Measurements from ENCODE around the gene RASSF4. TPM values are rescaled to one million over a fixed set of nuclear protein-coding genes. Genes with fewer than 3 reads are reported as not detected.

RASSF4 gene
- total RNA-seq, 1 experiment from 2014 or later = 2.8 TPM

DNA sequence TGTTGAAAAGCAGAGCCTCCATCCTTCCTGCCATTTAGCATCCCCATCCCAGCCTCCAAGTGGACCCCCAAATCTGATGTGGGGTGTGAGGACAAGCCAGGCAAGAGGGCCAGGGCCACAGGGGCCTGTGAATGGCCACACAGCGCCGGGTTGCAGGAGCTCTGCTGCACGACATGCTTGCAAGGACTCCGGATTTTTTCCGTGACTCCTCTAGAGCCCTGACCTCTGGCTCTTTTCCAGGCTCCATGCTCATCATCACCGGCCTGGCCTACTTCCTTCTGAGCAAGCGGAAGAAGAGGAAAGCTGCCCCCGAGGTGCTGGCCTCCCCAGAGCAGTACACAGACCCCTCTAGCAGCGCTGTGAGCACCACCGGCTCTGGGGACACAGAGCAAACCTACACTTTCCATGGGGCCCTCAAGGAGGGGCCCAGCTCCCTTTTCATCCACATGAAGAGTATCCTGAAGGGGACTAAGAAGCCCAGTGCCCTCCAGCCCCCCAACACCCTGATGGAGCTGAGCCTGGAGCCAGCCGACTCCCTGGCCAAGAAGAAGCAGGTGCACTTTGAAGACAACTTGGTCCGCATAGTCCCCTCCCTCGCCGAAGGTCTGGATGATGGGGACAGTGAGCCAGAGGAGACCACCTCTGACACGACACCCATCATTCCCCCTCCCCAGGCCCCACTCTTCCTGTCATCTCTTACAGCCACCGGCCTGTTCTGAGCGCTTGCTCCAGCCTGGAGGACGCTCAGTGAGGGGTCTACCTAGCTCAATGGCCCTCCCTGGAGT is 25.0 kb upstream of the RASSF4 start:
- no TSS peak for BruUV-seq (replicated peaks)
- Histone ChIP-seq H3K4me1 (ENCODE audit: control insufficient read depth in 1 of 2, insufficient read depth in 2 of 2, low read length in 2 of 2) (no peaks in the 10 kb centered on the region), H3K9ac (ENCODE audit: low read length) (no peak overlapping the region), H3K79me2 (ENCODE audit: insufficient read depth, low read length) (no peaks in the 10 kb centered on the region), H3K4me3 (replicated peaks in 1 of 2; ENCODE audit: low read depth in 1 of 2, low read length in 2 of 2) (no peak overlapping the region), H3K4me2 (ENCODE audit: low read length) (no peak overlapping the region), H4K20me1 (ENCODE audit: insufficient read depth) (no peaks in the 10 kb centered on the region), H3K27me3 (ENCODE audit: insufficient read depth, low read length) (no peaks in the 10 kb centered on the region), H2AFZ (ENCODE audit: low read depth, low read length, poor library complexity, severe bottlenecking) (no peak overlapping the region), H3K9me2 (ENCODE audit: insufficient read depth) (no peaks in the 10 kb centered on the region), H3K36me3 (ENCODE audit: control insufficient read depth in 1 of 2, insufficient read depth in 2 of 2, low read length in 2 of 2) (no peaks in the 10 kb centered on the region), H3K27ac (ENCODE audit: low read depth, low read length) (no peak overlapping the region), H3K9me3 (ENCODE audit: control insufficient read depth in 1 of 2, insufficient read depth in 1 of 2, low read depth in 1 of 2, low read length in 2 of 2) (no peaks in the 10 kb centered on the region)
- ATAC-seq (no peak), DNase-seq (ENCODE audit: low read depth, low spot score) (no peak)
- TF ChIP-seq JUND (IDR thresholded peaks at IDR 0.05) (no peak), RAD21 (IDR thresholded peaks at IDR 0.05; ENCODE audit: low read depth) (no peak), SRF (IDR thresholded peaks at IDR 0.05; ENCODE audit: low read depth) (no peak), YY1 (IDR thresholded peaks at IDR 0.05; ENCODE audit: extremely low read depth, insufficient replicate concordance, low read depth, low read length) (no peak), POLR2AphosphoS5 (IDR thresholded peaks at IDR 0.05; ENCODE audit: low read depth, low read length) (no peak)
- TF ChIP-seq, protein P1, sequence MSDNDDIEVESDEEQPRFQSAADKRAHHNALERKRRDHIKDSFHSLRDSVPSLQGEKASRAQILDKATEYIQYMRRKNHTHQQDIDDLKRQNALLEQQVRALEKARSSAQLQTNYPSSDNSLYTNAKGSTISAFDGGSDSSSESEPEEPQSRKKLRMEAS (IDR thresholded peaks at IDR 0.05) = no peak
- TF ChIP-seq, protein P2, sequence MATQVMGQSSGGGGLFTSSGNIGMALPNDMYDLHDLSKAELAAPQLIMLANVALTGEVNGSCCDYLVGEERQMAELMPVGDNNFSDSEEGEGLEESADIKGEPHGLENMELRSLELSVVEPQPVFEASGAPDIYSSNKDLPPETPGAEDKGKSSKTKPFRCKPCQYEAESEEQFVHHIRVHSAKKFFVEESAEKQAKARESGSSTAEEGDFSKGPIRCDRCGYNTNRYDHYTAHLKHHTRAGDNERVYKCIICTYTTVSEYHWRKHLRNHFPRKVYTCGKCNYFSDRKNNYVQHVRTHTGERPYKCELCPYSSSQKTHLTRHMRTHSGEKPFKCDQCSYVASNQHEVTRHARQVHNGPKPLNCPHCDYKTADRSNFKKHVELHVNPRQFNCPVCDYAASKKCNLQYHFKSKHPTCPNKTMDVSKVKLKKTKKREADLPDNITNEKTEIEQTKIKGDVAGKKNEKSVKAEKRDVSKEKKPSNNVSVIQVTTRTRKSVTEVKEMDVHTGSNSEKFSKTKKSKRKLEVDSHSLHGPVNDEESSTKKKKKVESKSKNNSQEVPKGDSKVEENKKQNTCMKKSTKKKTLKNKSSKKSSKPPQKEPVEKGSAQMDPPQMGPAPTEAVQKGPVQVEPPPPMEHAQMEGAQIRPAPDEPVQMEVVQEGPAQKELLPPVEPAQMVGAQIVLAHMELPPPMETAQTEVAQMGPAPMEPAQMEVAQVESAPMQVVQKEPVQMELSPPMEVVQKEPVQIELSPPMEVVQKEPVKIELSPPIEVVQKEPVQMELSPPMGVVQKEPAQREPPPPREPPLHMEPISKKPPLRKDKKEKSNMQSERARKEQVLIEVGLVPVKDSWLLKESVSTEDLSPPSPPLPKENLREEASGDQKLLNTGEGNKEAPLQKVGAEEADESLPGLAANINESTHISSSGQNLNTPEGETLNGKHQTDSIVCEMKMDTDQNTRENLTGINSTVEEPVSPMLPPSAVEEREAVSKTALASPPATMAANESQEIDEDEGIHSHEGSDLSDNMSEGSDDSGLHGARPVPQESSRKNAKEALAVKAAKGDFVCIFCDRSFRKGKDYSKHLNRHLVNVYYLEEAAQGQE (IDR thresholded peaks at IDR 0.05; ENCODE audit: low read depth) = no peak
- CTCF ChIA-PET = no interaction called here
- RAD21 ChIA-PET (ENCODE audit: low non-redundant PET in 1 of 2, low total read pairs in 2 of 2, uncharacterized antibody in 2 of 2, unreplicated experiment in 2 of 2) = no interaction called here
- intact Hi-C loops (cut with micrococcal nuclease) = loop anchor here (10.0 kb wide), 1 partner anchor 300 kb away; no protein-coding TSS in a partner anchor
- POLR2A ChIA-PET = no interaction called here
